ENCODE data around the gene CADPS2.

CADPS2 gene

DNA sequence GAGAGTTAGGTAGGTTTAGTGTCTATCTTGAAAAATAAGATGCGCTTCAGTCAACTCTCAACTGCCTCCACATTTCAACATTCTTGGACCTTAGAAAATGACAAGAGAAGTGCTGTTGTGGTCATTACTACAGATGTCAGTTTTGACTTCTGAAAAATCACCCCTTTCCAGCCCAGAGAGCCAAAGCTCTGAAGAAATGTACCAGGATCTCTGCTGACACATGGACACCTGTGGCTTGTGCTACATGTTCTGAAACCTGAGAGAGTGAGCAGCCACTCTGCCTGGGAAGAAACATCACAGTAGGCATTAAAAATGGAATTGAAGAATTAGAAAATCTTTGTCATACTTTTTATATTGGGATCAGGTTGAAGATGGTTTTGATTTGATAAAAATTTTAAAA lies 545.8 kb downstream of the CADPS2 start:
- in situ Hi-C loops (cut with MboI; ENCODE audit: low sequenced_read_pairs, unreplicated experiment), result no loop called here
- TF ChIP-seq, protein P1, sequence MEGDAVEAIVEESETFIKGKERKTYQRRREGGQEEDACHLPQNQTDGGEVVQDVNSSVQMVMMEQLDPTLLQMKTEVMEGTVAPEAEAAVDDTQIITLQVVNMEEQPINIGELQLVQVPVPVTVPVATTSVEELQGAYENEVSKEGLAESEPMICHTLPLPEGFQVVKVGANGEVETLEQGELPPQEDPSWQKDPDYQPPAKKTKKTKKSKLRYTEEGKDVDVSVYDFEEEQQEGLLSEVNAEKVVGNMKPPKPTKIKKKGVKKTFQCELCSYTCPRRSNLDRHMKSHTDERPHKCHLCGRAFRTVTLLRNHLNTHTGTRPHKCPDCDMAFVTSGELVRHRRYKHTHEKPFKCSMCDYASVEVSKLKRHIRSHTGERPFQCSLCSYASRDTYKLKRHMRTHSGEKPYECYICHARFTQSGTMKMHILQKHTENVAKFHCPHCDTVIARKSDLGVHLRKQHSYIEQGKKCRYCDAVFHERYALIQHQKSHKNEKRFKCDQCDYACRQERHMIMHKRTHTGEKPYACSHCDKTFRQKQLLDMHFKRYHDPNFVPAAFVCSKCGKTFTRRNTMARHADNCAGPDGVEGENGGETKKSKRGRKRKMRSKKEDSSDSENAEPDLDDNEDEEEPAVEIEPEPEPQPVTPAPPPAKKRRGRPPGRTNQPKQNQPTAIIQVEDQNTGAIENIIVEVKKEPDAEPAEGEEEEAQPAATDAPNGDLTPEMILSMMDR (IDR thresholded peaks at IDR 0.05; ENCODE audit: borderline replicate concordance, control extremely low read depth, extremely low read depth, insufficient read depth, missing control alignments), result no peak
- DNase-seq (ENCODE audit: low spot score), result no peak

DNA sequence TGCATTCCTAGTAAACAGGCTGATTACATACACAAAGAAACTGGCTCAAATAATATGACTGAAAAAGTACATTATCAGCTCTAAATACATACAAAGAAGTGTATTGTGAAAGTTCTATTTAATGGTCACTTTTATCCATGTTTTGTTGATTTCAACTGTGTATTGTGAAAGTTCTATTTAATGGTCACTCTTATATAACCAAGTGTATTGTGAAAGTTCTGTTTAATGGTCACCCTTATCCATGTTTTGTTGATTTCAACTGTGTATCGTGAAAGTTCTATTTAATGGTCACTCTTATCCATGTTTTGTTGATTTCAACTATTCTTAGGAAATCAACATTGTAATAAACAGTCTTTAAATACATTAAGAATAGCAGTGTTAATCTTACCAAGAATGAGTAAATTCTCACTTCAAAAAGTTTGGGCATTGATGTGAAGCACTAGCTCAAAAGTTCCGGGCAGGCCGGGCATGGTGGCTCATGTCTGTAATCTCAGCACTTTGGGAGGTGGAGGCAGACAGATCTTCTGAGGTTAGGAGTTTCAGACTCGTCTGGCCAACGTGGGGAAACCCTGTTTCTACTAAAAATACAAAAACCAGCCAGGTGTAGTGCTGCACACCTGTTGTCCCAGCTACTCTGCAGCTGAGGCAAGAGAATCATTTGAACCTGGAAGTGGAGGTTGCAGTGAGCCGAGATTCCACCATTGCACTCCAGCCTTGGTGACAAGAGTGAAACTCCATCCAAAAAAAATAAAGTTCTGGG lies 546.9 kb downstream of the CADPS2 start:
- in situ Hi-C loops (cut with MboI; ENCODE audit: low sequenced_read_pairs, unreplicated experiment), result no loop called here
- no peak for DNase-seq (ENCODE audit: low spot score)
- TF ChIP-seq, protein P1 (IDR thresholded peaks at IDR 0.05; ENCODE audit: borderline replicate concordance, control extremely low read depth, extremely low read depth, insufficient read depth, missing control alignments), result no peak

DNA sequence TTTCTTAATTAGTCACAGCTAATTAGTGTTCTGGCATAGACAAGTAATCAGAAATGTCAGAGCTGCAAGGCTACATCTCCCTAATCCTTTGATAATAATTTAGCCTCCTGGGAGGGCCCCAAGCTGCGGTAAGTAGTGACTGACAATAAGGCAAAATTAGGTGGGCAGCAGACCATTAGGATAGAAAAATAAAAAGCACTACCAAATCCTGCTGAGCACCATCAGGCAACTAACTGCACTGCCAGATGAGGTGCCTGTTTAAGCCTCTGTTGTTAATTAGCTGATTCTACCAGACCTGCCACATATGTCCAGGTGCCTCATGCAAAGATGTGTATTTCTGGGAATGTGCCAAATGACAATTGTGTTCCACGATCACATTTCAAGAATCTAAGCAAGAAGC lies 549.2 kb downstream of the CADPS2 start:
- in situ Hi-C loops (cut with MboI; ENCODE audit: low sequenced_read_pairs, unreplicated experiment), result no loop called here
- TF ChIP-seq, protein P1 (IDR thresholded peaks at IDR 0.05; ENCODE audit: borderline replicate concordance, control extremely low read depth, extremely low read depth, insufficient read depth, missing control alignments), result no peak
- no peak for DNase-seq (ENCODE audit: low spot score)

DNA sequence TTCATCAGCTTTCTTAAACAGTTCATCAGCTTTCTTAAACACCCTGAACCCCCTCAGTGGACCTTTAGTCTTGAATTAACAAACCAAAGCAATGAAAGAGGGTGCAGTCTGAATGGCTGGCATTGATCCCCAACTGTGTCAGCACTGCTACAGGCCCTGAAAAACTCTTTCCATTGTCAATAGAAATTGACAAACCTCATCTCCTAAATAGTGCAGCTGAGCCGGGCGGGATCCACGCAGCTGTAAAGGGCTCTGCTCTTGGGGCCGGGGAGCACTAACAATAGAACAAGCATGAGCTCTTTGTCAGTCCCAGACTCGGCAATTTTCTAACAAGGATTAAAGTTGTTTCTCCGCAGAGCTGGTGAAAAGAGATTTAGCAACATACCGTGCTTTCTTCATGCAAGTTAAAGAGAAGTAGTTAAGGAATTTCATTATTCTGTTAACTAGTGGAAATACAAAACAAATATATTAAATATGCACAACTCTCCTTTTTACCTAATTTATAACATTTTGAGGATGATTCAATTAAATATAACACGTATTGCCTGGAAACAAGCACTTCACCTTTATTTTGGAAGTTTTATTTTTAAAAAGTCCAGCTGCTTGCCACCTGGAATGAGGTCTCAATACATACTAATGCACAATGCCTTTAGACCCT lies 557.0 kb downstream of the CADPS2 start:
- DNase-seq (ENCODE audit: low spot score), result no peak
- in situ Hi-C loops (cut with MboI; ENCODE audit: low sequenced_read_pairs, unreplicated experiment), result no loop called here
- TF ChIP-seq, protein P1 (IDR thresholded peaks at IDR 0.05; ENCODE audit: borderline replicate concordance, control extremely low read depth, extremely low read depth, insufficient read depth, missing control alignments), result no peak

DNA sequence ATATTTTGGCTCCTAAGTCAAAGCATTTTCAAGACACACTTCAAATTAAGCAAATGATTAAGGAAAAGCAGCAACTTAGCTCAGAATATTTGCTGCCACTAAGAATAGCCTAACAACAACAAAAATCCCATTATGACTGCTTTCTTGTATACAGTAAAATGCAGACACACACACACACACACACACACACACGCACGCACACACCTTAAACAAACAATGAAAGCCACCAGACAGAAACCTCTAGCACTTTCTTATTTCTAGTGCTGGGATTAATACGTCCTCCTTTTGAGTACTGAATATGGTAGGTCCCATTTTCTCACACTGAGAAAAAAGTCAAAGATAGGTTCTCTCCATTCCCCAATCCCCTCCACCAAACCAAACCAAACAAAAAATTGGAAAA lies 558.3 kb downstream of the CADPS2 start:
- in situ Hi-C loops (cut with MboI; ENCODE audit: low sequenced_read_pairs, unreplicated experiment), result no loop called here
- DNase-seq (ENCODE audit: low spot score), result no peak
- TF ChIP-seq, protein P1 (IDR thresholded peaks at IDR 0.05; ENCODE audit: borderline replicate concordance, control extremely low read depth, extremely low read depth, insufficient read depth, missing control alignments), result no peak

DNA sequence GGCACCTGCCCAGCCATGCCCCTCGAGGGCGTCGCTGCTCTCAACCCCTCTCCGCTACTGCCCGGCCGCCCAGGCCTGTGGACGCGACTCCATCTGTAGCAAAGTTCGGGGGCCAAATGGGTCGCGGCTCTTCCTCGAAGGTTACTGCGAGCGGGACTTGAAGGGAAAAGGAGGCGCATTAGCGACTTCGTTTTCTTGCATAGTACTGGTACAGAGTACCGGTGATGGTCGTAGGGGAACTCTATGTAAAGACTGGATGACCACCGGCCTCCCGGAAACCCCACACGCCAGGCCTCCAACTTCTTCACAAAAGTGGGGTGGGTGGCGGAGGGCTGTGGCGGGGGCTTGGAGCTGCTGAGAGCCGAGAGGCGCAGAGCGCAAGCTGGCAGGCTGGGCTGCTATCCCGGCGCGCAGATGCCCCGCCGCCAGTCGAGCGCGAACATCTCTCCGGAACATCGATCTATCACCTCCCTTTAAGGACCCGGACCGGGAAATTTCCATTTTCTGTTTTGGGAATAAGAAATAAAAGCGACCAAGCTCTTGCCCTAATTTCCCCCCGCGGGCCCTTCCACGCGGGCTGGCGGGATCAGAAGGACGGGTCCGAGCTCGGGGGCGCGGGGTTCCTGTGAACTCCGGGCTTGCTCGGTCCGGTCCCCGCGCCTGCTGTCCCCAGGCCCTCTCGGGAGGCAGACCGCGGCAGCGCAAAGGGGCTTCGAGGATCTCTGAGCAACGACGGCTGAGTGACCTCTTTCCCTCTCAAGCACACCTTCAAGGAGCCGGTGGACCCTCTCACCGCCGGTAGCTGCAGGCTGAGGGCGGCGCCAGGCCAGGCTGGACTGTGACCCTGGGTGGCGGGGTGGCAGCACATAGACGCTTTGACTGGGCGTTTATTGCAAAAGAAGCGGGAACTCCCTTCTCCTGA lies 569.5 kb downstream of the CADPS2 start:
- in situ Hi-C loops (cut with MboI; ENCODE audit: low sequenced_read_pairs, unreplicated experiment), result no loop called here
- TF ChIP-seq, protein P1 (IDR thresholded peaks at IDR 0.05; ENCODE audit: borderline replicate concordance, control extremely low read depth, extremely low read depth, insufficient read depth, missing control alignments), result no peak
- no peak for DNase-seq (ENCODE audit: low spot score)
